Karpas-422 (cell line): Measurements from ENCODE around the gene SYT11. TPM values are rescaled to one million over a fixed set of nuclear protein-coding genes. Genes with fewer than 3 reads are reported as not detected.
"Not testable (repeated sequence)": the region's sequence is repeated elsewhere in the genome, so short reads cannot be mapped to it uniquely, and the experiment has no call there.

ENCODE experiments used
- DNase-seq: peaks from one replicate; pipeline ENCODE4 v3.0.0-alpha.2; 2015
- H2AFZ ChIP-seq: fragments of 200-600 bp; sonication (generic); 2 replicates; pipeline ENCODE4 v1.6.1; 2014; ENCODE audit warnings: antibody characterized with exemption, low read length, mixed read lengths
- H3K27ac ChIP-seq: fragments of 200-600 bp; sonication (generic); 2 replicates; pipeline ENCODE4 v1.5.1; 2014; ENCODE audit warnings: mild to moderate bottlenecking, low read length, moderate library complexity
- H3K27me3 ChIP-seq: fragments of 200-600 bp; sonication (generic); 2 replicates; pipeline ENCODE4 v1.6.1; 2014; ENCODE audit warnings: low read length, mixed read lengths
- H3K36me3 ChIP-seq: fragments of 200-600 bp; sonication (generic); 2 replicates; pipeline ENCODE4 v1.6.1; 2014; ENCODE audit warnings: low read length, mixed read lengths; ENCODE audit not compliant: insufficient read depth
- H3K4me1 ChIP-seq: fragments of 200-600 bp; sonication (generic); 2 replicates; pipeline ENCODE4 v1.6.1; 2014; ENCODE audit warnings: mild to moderate bottlenecking, low read length, mixed read lengths
- H3K4me2 ChIP-seq: fragments of 200-600 bp; sonication (generic); 2 replicates; pipeline ENCODE4 v1.6.1; 2014; ENCODE audit warnings: low read length, low read depth, mild to moderate bottlenecking; ENCODE audit not compliant: poor library complexity, severe bottlenecking
- H3K4me3 ChIP-seq: fragments of 200-600 bp; sonication (generic); 2 replicates; pipeline ENCODE4 v1.5.1; 2014; ENCODE audit warnings: mild to moderate bottlenecking, antibody characterized with exemption, low read length, mixed read lengths
- H3K79me2 ChIP-seq: fragments of 200-600 bp; sonication (generic); 2 replicates; pipeline ENCODE4 v1.6.1; 2014; ENCODE audit warnings: mild to moderate bottlenecking, low read length, mixed read lengths
- H3K9ac ChIP-seq: fragments of 200-600 bp; sonication (generic); 2 replicates; pipeline ENCODE4 v1.6.0; 2014; ENCODE audit warnings: low read length
- H3K9me2 ChIP-seq: fragments of 200-600 bp; sonication (generic), shearing (Covaris generic); replicated peaks from 2 replicates; pipeline ENCODE4 v1.6.0; 2014; ENCODE audit warnings: mild to moderate bottlenecking, low read length, moderate library complexity; ENCODE audit not compliant: insufficient read depth
- H3K9me3 ChIP-seq: fragments of 300-700, 200-600 bp; sonication (generic); 2 replicates; pipeline ENCODE4 v1.6.1; 2014; ENCODE audit warnings: low read length, mixed read lengths
- H4K20me1 ChIP-seq: fragments of 200-600 bp; sonication (generic); 2 replicates; pipeline ENCODE4 v1.6.1; 2014; ENCODE audit warnings: mild to moderate bottlenecking, antibody characterized with exemption, low read length, low read depth; ENCODE audit not compliant: insufficient read depth
- total RNA-seq: library from RNA; depleted of rRNA; stranded (reverse); fragments of >200 nt; shearing (Covaris generic); gene quantifications from 2 replicates; pipeline ENCODE4 v1.2.3, GENCODE V29; 2014; ENCODE audit warnings: low replicate concordance

SYT11 gene
- total RNA-seq, 1 experiment from 2014 or later: 51.2 TPM

GRCh38 chr1:155896476-155896875 lies 37.1 kb downstream of the SYT11 start:
- DNase-seq, H3K79me2 ChIP-seq, H3K4me3 ChIP-seq, H3K27ac ChIP-seq, H3K27me3 ChIP-seq, H3K4me2 ChIP-seq, H3K9me2 ChIP-seq, H3K9ac ChIP-seq, H3K9me3 ChIP-seq, H2AFZ ChIP-seq, H4K20me1 ChIP-seq, H3K4me1 ChIP-seq: not testable (repeated sequence)
- H3K36me3 ChIP-seq: peaks cover 35% of the 10 kb centered on the region

GRCh38 chr1:155897746-155898145 lies 38.4 kb downstream of the SYT11 start:
- H3K27me3 ChIP-seq: no peaks in the 10 kb centered on the region
- no peaks in the 10 kb centered on the region for H3K9me2 ChIP-seq
- H4K20me1 ChIP-seq: no peaks in the 10 kb centered on the region
- H3K9me3 ChIP-seq: no peaks in the 10 kb centered on the region
- peaks cover 35% of the 10 kb centered on the region for H3K36me3 ChIP-seq
- H3K4me1 ChIP-seq: no peaks in the 10 kb centered on the region
- H3K79me2 ChIP-seq: no peaks in the 10 kb centered on the region
- DNase-seq: no peak
- H3K9ac ChIP-seq: no peak overlapping the region
- H2AFZ ChIP-seq: no peak overlapping the region
- no peak overlapping the region for H3K4me2 ChIP-seq
- no peak overlapping the region for H3K4me3 ChIP-seq
- no peak overlapping the region for H3K27ac ChIP-seq

DNA sequence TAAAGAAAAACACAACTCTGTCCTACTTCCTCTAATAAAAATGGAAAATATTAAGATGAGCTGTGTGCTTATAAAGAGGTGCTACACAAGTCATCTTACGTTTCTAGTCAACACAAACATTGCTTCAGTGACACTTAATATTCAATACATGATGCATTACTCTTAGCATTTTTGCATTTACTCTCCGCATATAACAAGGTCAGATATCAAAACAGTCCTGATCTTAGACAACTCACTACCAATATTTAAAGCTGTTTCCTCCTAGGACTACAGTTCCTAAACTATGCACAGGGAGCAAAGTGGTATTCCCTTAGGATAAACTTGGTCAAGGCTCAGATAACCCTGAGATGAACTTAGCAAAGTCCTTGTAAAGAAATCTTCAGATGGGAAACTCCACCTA lies 39.5 kb downstream of the SYT11 start:
- Histone ChIP-seq H3K9me2 (no peaks in the 10 kb centered on the region), H3K27ac (no peak overlapping the region), H3K9me3 (no peaks in the 10 kb centered on the region), H3K9ac (no peak overlapping the region), H2AFZ (no peak overlapping the region), H3K4me2 (no peak overlapping the region), H3K4me3 (no peak overlapping the region), H3K27me3 (no peaks in the 10 kb centered on the region), H4K20me1 (no peaks in the 10 kb centered on the region), H3K4me1 (no peaks in the 10 kb centered on the region), H3K36me3 (peaks cover 39% of the 10 kb centered on the region), H3K79me2 (no peaks in the 10 kb centered on the region)
- DNase-seq: no peak

DNA sequence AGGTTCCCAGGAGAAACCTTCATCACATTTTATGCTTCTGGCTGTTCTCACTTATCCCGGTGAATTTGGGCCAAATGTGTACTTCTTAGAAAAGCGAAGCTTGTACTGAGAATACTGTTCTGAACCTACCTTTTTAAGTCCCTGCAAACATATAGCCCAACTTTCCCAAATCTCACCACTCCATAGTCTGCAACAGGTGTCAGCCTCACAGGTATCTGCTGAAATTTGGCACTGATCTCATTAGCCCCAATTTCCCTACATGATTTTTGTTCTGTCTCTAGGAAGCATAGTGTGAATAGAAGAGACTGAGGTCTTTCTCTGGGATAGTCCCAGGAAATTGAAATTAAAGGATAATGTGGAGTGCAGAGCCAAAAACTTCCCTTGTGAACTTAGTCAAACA lies 40.3 kb downstream of the SYT11 start:
- Histone ChIP-seq H3K79me2 (no peaks in the 10 kb centered on the region), H3K9me2 (no peaks in the 10 kb centered on the region), H3K9ac (no peak overlapping the region), H3K4me2 (no peak overlapping the region), H3K9me3 (no peaks in the 10 kb centered on the region), H4K20me1 (no peaks in the 10 kb centered on the region), H3K4me3 (no peak overlapping the region), H3K36me3 (peaks cover 46% of the 10 kb centered on the region), H3K27ac (no peak overlapping the region), H3K27me3 (no peaks in the 10 kb centered on the region), H3K4me1 (no peaks in the 10 kb centered on the region), H2AFZ (no peak overlapping the region)
- DNase-seq: no peak

DNA sequence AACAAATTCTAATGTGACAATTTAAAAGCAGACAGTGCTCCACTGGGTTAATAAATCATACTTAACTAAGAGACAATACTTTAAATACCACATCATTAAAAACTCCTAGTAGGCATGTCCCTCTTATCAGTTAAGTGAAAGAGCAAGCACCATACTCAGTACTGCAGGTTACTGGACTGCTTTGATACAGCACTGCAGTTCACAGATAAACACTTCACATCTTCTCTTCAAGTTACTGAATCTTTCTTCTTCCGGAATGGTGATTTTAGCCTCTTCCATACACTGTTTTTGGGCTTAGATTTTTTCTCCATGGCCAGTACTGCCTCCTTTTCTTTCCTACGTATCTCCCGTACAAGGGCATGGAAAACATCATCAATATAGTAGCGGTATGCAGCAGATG lies 40.8 kb downstream of the SYT11 start:
- H4K20me1 ChIP-seq: no peaks in the 10 kb centered on the region
- no peak overlapping the region for H3K27ac ChIP-seq
- H3K27me3 ChIP-seq: no peaks in the 10 kb centered on the region
- H3K79me2 ChIP-seq: no peaks in the 10 kb centered on the region
- H3K9me3 ChIP-seq: no peaks in the 10 kb centered on the region
- H3K9me2 ChIP-seq: no peaks in the 10 kb centered on the region
- DNase-seq: no peak
- H3K36me3 ChIP-seq: peaks cover 51% of the 10 kb centered on the region
- no peak overlapping the region for H2AFZ ChIP-seq
- no peak overlapping the region for H3K4me3 ChIP-seq
- no peak overlapping the region for H3K9ac ChIP-seq
- H3K4me1 ChIP-seq: no peaks in the 10 kb centered on the region
- no peak overlapping the region for H3K4me2 ChIP-seq

- 0 out of 2 replicates have a peak, but pooled peaks cover 3% of the 10 kb centered on the region for H3K79me2 ChIP-seq
- H3K27ac ChIP-seq: no peak overlapping the region
- no peaks in the 10 kb centered on the region for H4K20me1 ChIP-seq
- no peaks in the 10 kb centered on the region for H3K27me3 ChIP-seq
- no peak overlapping the region for H2AFZ ChIP-seq
- H3K9me2 ChIP-seq: no peaks in the 10 kb centered on the region
- no peak overlapping the region for H3K9ac ChIP-seq
- H3K4me3 ChIP-seq: no peak overlapping the region
- no peak overlapping the region for H3K4me2 ChIP-seq
- no peaks in the 10 kb centered on the region for H3K4me1 ChIP-seq
- H3K9me3 ChIP-seq: no peaks in the 10 kb centered on the region
- peaks cover 48% of the 10 kb centered on the region for H3K36me3 ChIP-seq
- DNase-seq: no peak
Observed at GRCh38 chr1:155904261-155904660, 44.9 kb downstream of the SYT11 start.

- Histone ChIP-seq H3K79me2 (peaks cover 15% of the 10 kb centered on the region), H3K4me2 (peak overlapping the region; percentile 93), H3K27ac (no peak overlapping the region), H2AFZ (no peak overlapping the region), H3K4me1 (peaks cover 20% of the 10 kb centered on the region), H3K9ac (no peak overlapping the region), H4K20me1 (no peaks in the 10 kb centered on the region), H3K9me3 (no peaks in the 10 kb centered on the region), H3K4me3 (peak overlapping the region; percentile 90), H3K27me3 (no peaks in the 10 kb centered on the region), H3K9me2 (no peaks in the 10 kb centered on the region), H3K36me3 (peaks cover 37% of the 10 kb centered on the region)
- DNase-seq: no peak
Observed at GRCh38 chr1:155909894-155910293, 50.5 kb downstream of the SYT11 start.

DNA sequence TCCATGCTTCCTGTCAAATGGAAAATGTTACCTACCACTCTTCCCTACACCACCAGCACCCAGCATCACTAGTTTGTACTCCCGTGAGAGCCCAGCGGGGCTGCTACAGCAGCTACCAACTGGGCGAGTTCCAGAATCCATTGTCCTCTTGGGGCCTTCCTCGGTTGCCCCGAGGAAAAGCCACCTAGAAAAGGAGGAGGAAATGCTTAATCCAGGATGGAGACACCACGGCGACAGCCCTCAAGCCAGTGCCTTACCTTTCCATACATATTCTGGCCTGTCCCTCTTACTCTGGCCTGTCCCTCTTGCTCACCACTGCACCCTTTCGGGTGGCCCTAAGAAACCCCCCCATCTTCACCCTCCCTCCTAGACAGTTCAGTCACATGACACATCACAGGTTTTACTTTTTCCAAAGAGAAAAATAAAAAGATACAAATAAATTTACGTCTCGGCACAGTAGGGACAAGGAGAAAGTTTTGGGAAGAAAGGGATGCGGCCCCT lies 51.3 kb downstream of the SYT11 start:
- Histone ChIP-seq H3K9me3 (no peaks in the 10 kb centered on the region), H3K4me2 (peak overlapping the region; percentile 93), H4K20me1 (no peaks in the 10 kb centered on the region), H3K36me3 (peaks cover 34% of the 10 kb centered on the region; the same call in 1 of the 2 replicates), H3K4me3 (peak overlapping the region; percentile 90), H3K27me3 (no peaks in the 10 kb centered on the region), H3K9me2 (no peaks in the 10 kb centered on the region), H3K79me2 (peaks cover 15% of the 10 kb centered on the region), H3K9ac (peak overlapping the region; percentile 80), H2AFZ (no peak overlapping the region), H3K4me1 (peaks cover 20% of the 10 kb centered on the region), H3K27ac (peak overlapping the region; percentile 39; the same call in 1 of the 2 replicates)
- DNase-seq: no peak
